Bronchial epithelial cell (primary cell): ENCODE data around the gene EGF. TPM values are rescaled to one million over a fixed set of nuclear protein-coding genes. Genes with fewer than 3 reads are reported as not detected.

Experiments used
- DNase-seq: peaks from one replicate; pipeline ENCODE4 v3.0.0-alpha.2; 2010; ENCODE audit warnings: low read depth
- FAIRE-seq: peaks from 2 replicates; lab custom pipeline; 2011; peaks lifted over from hg19 to GRCh38; lab: Jason Lieb, UNC
- H3K27me3 ChIP-seq: 2 replicates; pipeline ENCODE4 v1.5.1; 2011; ENCODE audit warnings: low read length; ENCODE audit not compliant: control insufficient read depth, insufficient read depth
- H3K36me3 ChIP-seq: 2 replicates; pipeline ENCODE4 v1.5.1; 2011; ENCODE audit warnings: low read length; ENCODE audit not compliant: control insufficient read depth, insufficient read depth
- H3K4me3 ChIP-seq: 2 replicates; pipeline ENCODE4 v1.5.1; 2011; ENCODE audit warnings: mild to moderate bottlenecking, low read depth, low read length, control low read depth
- CTCF ChIP-seq: IDR thresholded peaks from 2 replicates; pipeline ENCODE4 v1.5.1; 2011; ENCODE audit warnings: mild to moderate bottlenecking, moderate library complexity, low read length, control low read depth, inconsistent platforms; ENCODE audit not compliant: insufficient read depth, severe bottlenecking
- total RNA-seq: library from RNA; depleted of rRNA; stranded (reverse); fragments of >200 nt; gene quantifications from 2 replicates; pipeline ENCODE4 v1.2.1, GENCODE V29; 2014

EGF gene
- total RNA-seq, 1 donor from 2014 or later = 1.1 TPM

- no peak for FAIRE-seq
- no peak overlapping the region for H3K4me3 ChIP-seq
- TF ChIP-seq CTCF = no peak
- H3K36me3 ChIP-seq = no peaks in the 10 kb centered on the region
- H3K27me3 ChIP-seq = no peaks in the 10 kb centered on the region
- peak; percentile 20 for DNase-seq
Observed at GRCh38 chr4:109915385-109916026, 2.8 kb downstream of the EGF start.

- DNase-seq (no peak), FAIRE-seq (no peak)
- no peak overlapping the region for H3K4me3 ChIP-seq
- TF ChIP-seq CTCF = no peak
- H3K27me3 ChIP-seq = no peaks in the 10 kb centered on the region
- no peaks in the 10 kb centered on the region for H3K36me3 ChIP-seq
Observed at GRCh38 chr4:109916027-109916409, 3.3 kb downstream of the EGF start.

DNA sequence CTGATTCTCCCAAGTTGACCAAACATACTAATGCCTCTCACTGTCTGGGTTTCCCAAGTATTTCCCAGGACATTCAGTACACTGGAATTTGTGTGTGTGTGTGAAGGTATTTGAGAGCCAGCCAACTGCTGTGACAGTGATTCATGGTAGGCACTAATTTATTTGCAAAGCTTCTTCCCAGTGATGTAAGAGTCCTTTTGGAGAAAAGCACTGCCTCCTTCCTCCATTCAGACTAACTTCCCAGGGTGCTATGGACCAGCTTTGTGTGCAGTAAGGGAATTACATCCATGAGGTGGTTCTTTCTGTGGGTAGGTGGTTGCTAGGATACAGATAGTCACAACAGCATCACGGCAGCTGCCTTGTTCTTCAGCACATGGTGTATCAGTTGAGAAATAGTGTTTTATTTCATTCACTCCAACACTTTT, 8.7 kb downstream of the EGF start:
- DNase-seq = peak; percentile 90
- no peak for TF ChIP-seq CTCF

GRCh38 chr4:109925396-109925795, 12.7 kb downstream of the EGF start:
- FAIRE-seq (no peak), DNase-seq (no peak)
- no peak overlapping the region for H3K4me3 ChIP-seq
- no peak for TF ChIP-seq CTCF
- no peaks in the 10 kb centered on the region for H3K36me3 ChIP-seq
- no peaks in the 10 kb centered on the region for H3K27me3 ChIP-seq

More for the DNA sequence above, 8.7 kb downstream of the EGF start:
- FAIRE-seq = peak; percentile 43
- no peaks in the 10 kb centered on the region for H3K27me3 ChIP-seq
- no peaks in the 10 kb centered on the region for H3K36me3 ChIP-seq
- H3K4me3 ChIP-seq = no peak overlapping the region

DNA sequence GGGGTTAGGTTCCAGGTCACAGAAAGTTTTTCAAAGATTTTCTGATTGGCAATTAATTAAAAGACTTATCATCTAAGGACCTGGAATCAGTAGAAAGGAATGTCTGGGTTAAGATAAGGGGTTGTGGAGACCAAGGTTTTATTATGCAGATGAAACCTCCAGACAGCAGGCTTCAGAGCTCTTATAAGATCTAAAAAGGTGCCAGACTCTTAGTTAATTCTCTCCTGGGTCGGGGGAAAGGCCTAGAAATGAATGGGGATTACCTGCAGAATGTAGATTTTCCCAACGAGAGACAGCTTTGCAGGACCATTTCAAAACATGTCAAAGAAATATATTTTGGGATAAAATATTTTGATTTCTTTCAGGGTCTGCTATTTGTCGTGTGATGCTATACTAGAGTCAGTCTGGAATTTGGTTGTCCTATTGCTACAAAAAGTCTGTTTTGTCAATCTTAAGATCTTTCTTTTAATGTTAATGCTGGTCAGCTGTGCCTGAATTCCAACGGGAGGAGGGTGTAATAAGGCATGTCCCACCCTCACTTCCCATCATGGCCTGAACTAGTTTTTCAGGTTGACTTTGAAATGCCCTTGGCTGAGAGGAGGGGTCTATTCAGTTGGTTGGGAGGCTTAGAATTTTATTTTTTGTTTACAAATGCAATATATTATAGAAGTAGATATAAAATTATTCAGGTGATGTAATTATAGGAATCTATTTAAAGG, 15.8 kb downstream of the EGF start:
- no peaks in the 10 kb centered on the region for H3K27me3 ChIP-seq
- no peaks in the 10 kb centered on the region for H3K36me3 ChIP-seq
- no peak for TF ChIP-seq CTCF
- DNase-seq (no peak), FAIRE-seq (no peak)
- H3K4me3 ChIP-seq = no peak overlapping the region
